ENCODE measurements around the gene SERPINB3.
"Not testable (repeated sequence)": the region's sequence is repeated elsewhere in the genome, so short reads cannot be mapped to it uniquely, and the experiment has no call there.

The SERPINB3 gene

GRCh38 chr18:63641157-63641680, 20.5 kb downstream of the SERPINB3 start:
- not testable (repeated sequence) for H3K36me3 ChIP-seq; H3K4me1 ChIP-seq (ENCODE audit: control insufficient read depth in 1 of 2, insufficient read depth in 1 of 2, low read depth in 1 of 2, low read length in 1 of 2); H3K9me3 ChIP-seq; H3K4me3 ChIP-seq (ENCODE audit: low read depth in 1 of 2, low read length in 1 of 2); H3K27me3 ChIP-seq; H3K27ac ChIP-seq

GRCh38 chr18:63637703-63638102, 24.0 kb downstream of the SERPINB3 start:
- Histone ChIP-seq H3K4me1 (ENCODE audit: control insufficient read depth in 1 of 2, insufficient read depth in 1 of 2, low read depth in 1 of 2, low read length in 1 of 2) (no peaks in the 10 kb centered on the region), H3K36me3 (no peaks in the 10 kb centered on the region), H3K27ac (no peak overlapping the region), H3K9me3 (no peaks in the 10 kb centered on the region), H3K27me3 (peaks cover 3% of the 10 kb centered on the region), H3K4me3 (ENCODE audit: low read depth in 1 of 2, low read length in 1 of 2) (no peak overlapping the region)
- TF ChIP-seq CTCF (IDR thresholded peaks at IDR 0.05): no peak

GRCh38 chr18:63627819-63628218, 33.9 kb downstream of the SERPINB3 start:
- no peaks in the 10 kb centered on the region for H3K27me3 ChIP-seq
- H3K36me3 ChIP-seq: no peaks in the 10 kb centered on the region
- no peak overlapping the region for H3K4me3 ChIP-seq (ENCODE audit: low read depth in 1 of 2, low read length in 1 of 2)
- no peak for TF ChIP-seq CTCF (IDR thresholded peaks at IDR 0.05)
- H3K27ac ChIP-seq: no peak overlapping the region
- peaks cover 27% of the 10 kb centered on the region for H3K9me3 ChIP-seq
- H3K4me1 ChIP-seq (ENCODE audit: control insufficient read depth in 1 of 2, insufficient read depth in 1 of 2, low read depth in 1 of 2, low read length in 1 of 2): no peaks in the 10 kb centered on the region

GRCh38 chr18:63626431-63626830, 35.3 kb downstream of the SERPINB3 start:
- Histone ChIP-seq H3K36me3 (no peaks in the 10 kb centered on the region), H3K9me3 (peaks cover 27% of the 10 kb centered on the region), H3K4me3 (ENCODE audit: low read depth in 1 of 2, low read length in 1 of 2) (no peak overlapping the region), H3K4me1 (ENCODE audit: control insufficient read depth in 1 of 2, insufficient read depth in 1 of 2, low read depth in 1 of 2, low read length in 1 of 2) (no peaks in the 10 kb centered on the region), H3K27me3 (no peaks in the 10 kb centered on the region), H3K27ac (no peak overlapping the region)
- TF ChIP-seq CTCF (IDR thresholded peaks at IDR 0.05): no peak

GRCh38 chr18:63624863-63625262, 36.8 kb downstream of the SERPINB3 start:
- Histone ChIP-seq H3K27me3 (no peaks in the 10 kb centered on the region), H3K36me3 (no peaks in the 10 kb centered on the region), H3K4me3 (ENCODE audit: low read depth in 1 of 2, low read length in 1 of 2) (no peak overlapping the region), H3K9me3 (peaks cover 27% of the 10 kb centered on the region), H3K4me1 (ENCODE audit: control insufficient read depth in 1 of 2, insufficient read depth in 1 of 2, low read depth in 1 of 2, low read length in 1 of 2) (no peaks in the 10 kb centered on the region), H3K27ac (no peak overlapping the region)
- no peak for TF ChIP-seq CTCF (IDR thresholded peaks at IDR 0.05)

- H3K9me3 ChIP-seq: peaks cover 9% of the 10 kb centered on the region
- H3K4me1 ChIP-seq (ENCODE audit: control insufficient read depth in 1 of 2, insufficient read depth in 1 of 2, low read depth in 1 of 2, low read length in 1 of 2): no peaks in the 10 kb centered on the region
- no peak overlapping the region for H3K27ac ChIP-seq
- no peaks in the 10 kb centered on the region for H3K36me3 ChIP-seq
- no peaks in the 10 kb centered on the region for H3K27me3 ChIP-seq
- no peak for TF ChIP-seq CTCF (IDR thresholded peaks at IDR 0.05)
- no peak overlapping the region for H3K4me3 ChIP-seq (ENCODE audit: low read depth in 1 of 2, low read length in 1 of 2)
Measured at GRCh38 chr18:63619661-63620060, 42.0 kb downstream of the SERPINB3 start.
